H1 (cell line): ENCODE data around the gene WWP2. TPM values are rescaled to one million over a fixed set of nuclear protein-coding genes. Genes with fewer than 3 reads are reported as not detected.

ENCODE experiments used
- CTCF ChIA-PET: fragments of 300-600 bp; sonication (Branson Sonifier 250); formaldehyde crosslinking; loops from one replicate; lab custom pipeline; 2021; ENCODE audit not compliant: partially characterized antibody; lab: Charles Lee
- POLR2A ChIA-PET: fragments of 300-600 bp; sonication (Branson Sonifier 250); formaldehyde crosslinking; loops from one replicate; lab custom pipeline; 2021; ENCODE audit warnings: inconsistent platforms; ENCODE audit not compliant: partially characterized antibody; lab: Charles Lee
- DNase-seq, 2 experiments: peaks; one replicate each; pipeline versions ENCODE4 v3.0.0 to v3.0.0-alpha.2; 2010 to 2022; ENCODE audit warnings: low spot score in 2 of 2, low read depth in 1 of 2, mixed read lengths in 1 of 2
- FAIRE-seq: peaks from 2 replicates; lab custom pipeline; 2011; peaks lifted over from hg19 to GRCh38; lab: Jason Lieb, UNC
- H2AFZ ChIP-seq: 2 replicates; pipeline ENCODE4 v1.8.1; 2012; ENCODE audit warnings: low read length, inconsistent platforms
- H2AK5ac ChIP-seq: 2 replicates; pipeline ENCODE4 v1.6.1; 2013; ENCODE audit warnings: low read depth, low read length
- H2BK120ac ChIP-seq: replicated peaks from 2 replicates; pipeline ENCODE3; 2013; ENCODE audit warnings: low read depth, low read length, inconsistent platforms
- H2BK12ac ChIP-seq: 2 replicates; pipeline ENCODE4 v1.6.1; 2013; ENCODE audit warnings: low read depth, low read length
- H2BK15ac ChIP-seq: 2 replicates; pipeline ENCODE4 v1.6.1; 2013; ENCODE audit warnings: low read length
- H2BK20ac ChIP-seq: 2 replicates; pipeline ENCODE4 v1.6.1; 2013; ENCODE audit warnings: low read length
- H2BK5ac ChIP-seq: 2 replicates; pipeline ENCODE4 v1.6.1; 2013; ENCODE audit warnings: low read depth, low read length
- H3K14ac ChIP-seq: 2 replicates; pipeline ENCODE4 v1.6.1; 2013; ENCODE audit warnings: inconsistent platforms; ENCODE audit not compliant: insufficient read length
- H3K18ac ChIP-seq: 2 replicates; pipeline ENCODE4 v1.6.1; 2013; ENCODE audit warnings: low read length; ENCODE audit errors: extremely low read depth
- H3K23ac ChIP-seq: 2 replicates; pipeline ENCODE4 v1.6.1; 2013; ENCODE audit warnings: inconsistent platforms; ENCODE audit not compliant: insufficient read length
- H3K23me2 ChIP-seq: 2 replicates; pipeline ENCODE4 v1.6.1; 2013; ENCODE audit warnings: low read depth, low read length
- H3K27ac ChIP-seq: 2 replicates; pipeline ENCODE4 v1.6.1; 2011; ENCODE audit warnings: low read depth, low read length, inconsistent platforms
- H3K27me3 ChIP-seq, 4 experiments: replicated peaks in 1 of 4; 1 replicate in 1 of 4; 2 replicates in 3 of 4; pipeline versions ENCODE4 v1.6.1 to v1.8.1; 2011 to 2013; ENCODE audit warnings: low read length in 3 of 4, mild to moderate bottlenecking in 3 of 4, inconsistent platforms in 2 of 4, mixed read lengths in 2 of 4, moderate library complexity in 1 of 4; ENCODE audit not compliant: control insufficient read depth in 3 of 4, insufficient read depth in 3 of 4; ENCODE audit errors: extremely low read depth in 1 of 4
- H3K36me3 ChIP-seq, 4 experiments: 2 replicates each; pipeline versions ENCODE4 v1.6.1 to v1.8.1; 2011 to 2013; ENCODE audit warnings: mild to moderate bottlenecking in 4 of 4, low read length in 3 of 4, moderate library complexity in 2 of 4, control low read depth in 1 of 4, inconsistent platforms in 1 of 4; ENCODE audit not compliant: insufficient read depth in 4 of 4, control insufficient read depth in 2 of 4
- H3K4ac ChIP-seq: replicated peaks from 2 replicates; pipeline ENCODE3; 2013; ENCODE audit warnings: low read length, low read depth, mixed read lengths, inconsistent platforms; ENCODE audit not compliant: insufficient read length
- H3K4me1 ChIP-seq, 4 experiments: replicated peaks in 1 of 4; 1 replicate in 1 of 4; 2 replicates in 3 of 4; pipeline versions ENCODE4 v1.6.1 to v1.8.1; 2011 to 2013; ENCODE audit warnings: low read length in 3 of 4, inconsistent platforms in 2 of 4, mixed read lengths in 1 of 4; ENCODE audit not compliant: insufficient read depth in 4 of 4, control insufficient read depth in 3 of 4
- H3K4me2 ChIP-seq, 2 experiments: 2 replicates each; pipeline versions ENCODE4 v1.6.1 to v1.8.1; 2011 to 2013; ENCODE audit warnings: low read depth in 2 of 2, low read length in 2 of 2, control low read depth in 1 of 2, inconsistent platforms in 1 of 2, mild to moderate bottlenecking in 1 of 2; ENCODE audit not compliant: insufficient read depth in 1 of 2
- H3K4me3 ChIP-seq, 4 experiments: fragments of 200-600, 300-600 bp in 1 of 4; sonication (generic), shearing (Covaris generic), sonication (Bioruptor Twin) in 1 of 4; 2 replicates each; pipeline versions ENCODE4 v1.5.1 to v1.8.1; 2011 to 2016; ENCODE audit warnings: low read length in 4 of 4, low read depth in 3 of 4, control low read depth in 2 of 4, inconsistent platforms in 2 of 4, mild to moderate bottlenecking in 2 of 4, mixed read lengths in 1 of 4, moderate library complexity in 1 of 4; ENCODE audit not compliant: insufficient read depth in 2 of 4; ENCODE audit errors: extremely low read depth in 1 of 4
- H3K56ac ChIP-seq: replicated peaks from 2 replicates; pipeline ENCODE3; 2013; ENCODE audit warnings: low read depth, mild to moderate bottlenecking, mixed read lengths, low read length, inconsistent platforms; ENCODE audit not compliant: insufficient read length
- H3K79me1 ChIP-seq: 2 replicates; pipeline ENCODE4 v1.6.1; 2013; ENCODE audit warnings: low read depth, low read length, control low read depth
- H3K79me2 ChIP-seq, 2 experiments: 2 replicates each; pipeline versions ENCODE4 v1.6.1 to v1.8.1; 2012 to 2013; ENCODE audit warnings: low read length in 2 of 2, mild to moderate bottlenecking in 2 of 2, inconsistent platforms in 1 of 2; ENCODE audit not compliant: insufficient read depth in 2 of 2, control insufficient read depth in 1 of 2
- H3K9ac ChIP-seq, 4 experiments: replicated peaks in 1 of 4; 1 replicate in 1 of 4; 2 replicates in 3 of 4; pipeline versions ENCODE4 v1.6.1 to v1.8.1; 2011 to 2013; ENCODE audit warnings: low read depth in 3 of 4, low read length in 3 of 4, control low read depth in 2 of 4, mild to moderate bottlenecking in 2 of 4, moderate library complexity in 2 of 4, inconsistent platforms in 1 of 4; ENCODE audit errors: extremely low read depth in 1 of 4
- H3K9me3 ChIP-seq, 2 experiments: 2 replicates each; pipeline versions ENCODE4 v1.6.1 to v1.8.1; 2012 to 2013; ENCODE audit warnings: mild to moderate bottlenecking in 2 of 2, moderate library complexity in 2 of 2, control low read depth in 1 of 2, inconsistent platforms in 1 of 2, low read depth in 1 of 2, low read length in 1 of 2, mixed read lengths in 1 of 2; ENCODE audit not compliant: insufficient read depth in 2 of 2
- H4K20me1 ChIP-seq, 2 experiments: replicated peaks in 1 of 2; 2 replicates each; pipeline versions ENCODE3 to v1.8.1; 2011 to 2013; ENCODE audit warnings: inconsistent platforms in 2 of 2, low read length in 2 of 2, mild to moderate bottlenecking in 1 of 2; ENCODE audit not compliant: insufficient read depth in 2 of 2, control insufficient read depth in 1 of 2
- H4K5ac ChIP-seq: 2 replicates; pipeline ENCODE4 v1.6.1; 2013; ENCODE audit warnings: low read length, low read depth, mixed read lengths, inconsistent platforms; ENCODE audit not compliant: insufficient read length
- H4K8ac ChIP-seq: 2 replicates; pipeline ENCODE4 v1.8.0; 2013; ENCODE audit warnings: mild to moderate bottlenecking, moderate library complexity, low read length, inconsistent platforms; ENCODE audit not compliant: insufficient read depth; ENCODE audit errors: extremely low read depth
- H4K91ac ChIP-seq: replicated peaks from 2 replicates; pipeline ENCODE3; 2013; ENCODE audit warnings: low read length, mixed read lengths, inconsistent platforms; ENCODE audit not compliant: insufficient read length
- BACH1 ChIP-seq: IDR thresholded peaks from 2 replicates; pipeline ENCODE4 v1.6.1; 2012; ENCODE audit warnings: low read length, improper control_type of control experiment
- CEBPB ChIP-seq: IDR thresholded peaks from 2 replicates; pipeline ENCODE4 v1.6.1; 2012; ENCODE audit warnings: low read depth, low read length
- CHD2 ChIP-seq: IDR thresholded peaks from 2 replicates; pipeline ENCODE4 v1.6.1; 2012; ENCODE audit warnings: low read length, improper control_type of control experiment
- POLR2A ChIP-seq, 2 experiments: IDR thresholded peaks; 1 replicate in 1 of 2; 2 replicates in 1 of 2; pipeline ENCODE4 v1.6.1; 2011; ENCODE audit warnings: low read depth in 2 of 2, low read length in 2 of 2, mild to moderate bottlenecking in 2 of 2; ENCODE audit errors: control extremely low read depth in 1 of 2
- RNF2 ChIP-seq: fragments of 200-900, 300-1000 bp; sonication (generic); IDR thresholded peaks from 2 replicates; pipeline ENCODE4 v1.7.1; 2016; ENCODE audit warnings: borderline replicate concordance, low read depth, mild to moderate bottlenecking, antibody characterized with exemption, low read length; ENCODE audit not compliant: poor library complexity, severe bottlenecking; ENCODE audit errors: missing control alignments
- SIRT6 ChIP-seq: IDR thresholded peaks from one replicate; pipeline ENCODE4 v1.7.1; 2012; ENCODE audit warnings: low read length, inconsistent platforms
- SUZ12 ChIP-seq: fragments of 200-600 bp; sonication (generic); IDR thresholded peaks from 2 replicates; pipeline ENCODE4 v1.6.1; 2012; ENCODE audit warnings: mild to moderate bottlenecking, inconsistent platforms, low read length, moderate library complexity, mixed read lengths
- TAF1 ChIP-seq: IDR thresholded peaks from 2 replicates; pipeline ENCODE4 v1.6.1; 2011; ENCODE audit warnings: mild to moderate bottlenecking, low read depth, low read length
- TBP ChIP-seq: IDR thresholded peaks from 2 replicates; pipeline ENCODE4 v1.6.1; 2011; ENCODE audit warnings: low read depth, low read length, improper control_type of control experiment
- WGBS, 2 experiments: shearing (Covaris generic) in 1 of 2; methylation state at CpG; one replicate each; pipeline versions ENCODE4 v1.1.6 to v1.1.7; 2013 to 2015; ENCODE audit warnings: low lambda C conversion rate in 2 of 2, mixed read lengths in 2 of 2, inconsistent platforms in 1 of 2, low coverage in 1 of 2, missing lambda C conversion rate in 1 of 2; ENCODE audit not compliant: insufficient replicate concordance in 2 of 2, insufficient coverage in 1 of 2, insufficient read length in 1 of 2; ENCODE audit errors: extremely low coverage in 1 of 2, missing lambda C conversion rate in 1 of 2; 5-methylcytosine and 5-hydroxymethylcytosine counted together
- polyA plus RNA-seq, 7 experiments: library from polyadenylated mRNA; depleted of rRNA in 3 of 7; stranded (reverse) in 5 of 7; unstranded in 2 of 7; fragments of >200 nt in 5 of 7; fragments of 200-250 nt in 2 of 7; gene quantifications; 1 replicate in 5 of 7; 2 replicates in 1 of 7; 4 replicates in 1 of 7; pipeline versions ENCODE4 v1.2.1 to v1.2.3, GENCODE V29; 2011 to 2013; ENCODE audit warnings: missing spikeins in 2 of 7, mixed read lengths in 2 of 7
- total RNA-seq: library from RNA; stranded (reverse); fragmentation: NEBNext Ultra II Directional; extraction: Animal tissue kit (Norgen Biotek cat#: 25700); gene quantifications from 2 replicates; pipeline ENCODE4 v1.2.1, GENCODE V29; 2021
- TF ChIP-seq, protein P1 (sequence below): IDR thresholded peaks from 2 replicates; pipeline ENCODE4 v1.6.1; 2011; ENCODE audit warnings: low read length, improper control_type of control experiment

WWP2 gene
- total and polyA plus RNA-seq, 2 of the 8 experiments (the other 6 are each of a cell fraction or from before 2014, with no cell fraction given) = 14.1 to 42.2 TPM

DNA sequence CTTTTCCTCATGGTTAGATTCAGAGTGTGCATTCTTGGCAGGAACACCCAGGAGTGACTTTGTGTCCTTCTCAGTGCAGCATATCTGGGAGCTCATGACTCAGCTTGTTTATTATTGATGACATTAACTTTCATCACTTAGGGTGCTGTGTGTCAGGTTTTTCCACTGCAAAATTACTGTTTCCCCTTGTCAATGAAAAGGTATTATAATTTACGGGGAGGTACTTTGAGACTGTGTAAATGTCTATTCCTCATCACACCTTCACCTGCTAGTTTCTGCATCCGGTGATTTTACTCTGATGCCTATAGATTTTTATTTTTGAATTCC is 50.5 kb downstream of the WWP2 start:
- ChIA-PET POLR2A (no interaction called here), CTCF (interaction anchor here (1.5 to 5.8 kb wide), 4 partner anchors 10 to 118 kb away, joined by 3 to 33 read pairs (median 6); no protein-coding TSS in a partner anchor)
- no peaks in the 10 kb centered on the region for H3K79me2 ChIP-seq
- no peaks in the 10 kb centered on the region; a peak in 1 of 8 replicates for H3K36me3 ChIP-seq
- no peak overlapping the region for H2AK5ac ChIP-seq
- H4K91ac ChIP-seq = no peak overlapping the region
- H3K9ac ChIP-seq = no peak overlapping the region
- no peak overlapping the region for H4K5ac ChIP-seq
- FAIRE-seq = no peak
- H2BK12ac ChIP-seq = no peak overlapping the region
- H3K18ac ChIP-seq = no peak overlapping the region
- no peak overlapping the region for H2BK5ac ChIP-seq
- TF ChIP-seq POLR2A (IDR thresholded peaks at IDR 0.05; ENCODE audit: control extremely low read depth in 1 of 2, low read depth in 2 of 2, low read length in 2 of 2) = no peak
- no peak for TF ChIP-seq RNF2
- no peak for TF ChIP-seq CHD2
- TF ChIP-seq SUZ12 = no peak
- TF ChIP-seq, protein P1, sequence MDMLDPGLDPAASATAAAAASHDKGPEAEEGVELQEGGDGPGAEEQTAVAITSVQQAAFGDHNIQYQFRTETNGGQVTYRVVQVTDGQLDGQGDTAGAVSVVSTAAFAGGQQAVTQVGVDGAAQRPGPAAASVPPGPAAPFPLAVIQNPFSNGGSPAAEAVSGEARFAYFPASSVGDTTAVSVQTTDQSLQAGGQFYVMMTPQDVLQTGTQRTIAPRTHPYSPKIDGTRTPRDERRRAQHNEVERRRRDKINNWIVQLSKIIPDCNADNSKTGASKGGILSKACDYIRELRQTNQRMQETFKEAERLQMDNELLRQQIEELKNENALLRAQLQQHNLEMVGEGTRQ = no peak
- no peak for TF ChIP-seq CEBPB
- no peak for TF ChIP-seq TAF1
- no peak for TF ChIP-seq BACH1
- TF ChIP-seq SIRT6 = no peak
- no peak for TF ChIP-seq TBP
- H3K4ac ChIP-seq = no peak overlapping the region
- H3K27ac ChIP-seq = no peak overlapping the region
- no peaks in the 10 kb centered on the region for H3K4me1 ChIP-seq
- H3K23me2 ChIP-seq = no peaks in the 10 kb centered on the region
- no peak overlapping the region for H3K56ac ChIP-seq
- no peak for DNase-seq
- H2AFZ ChIP-seq = no peak overlapping the region
- no peak overlapping the region for H3K14ac ChIP-seq
- H3K27me3 ChIP-seq = no peaks in the 10 kb centered on the region
- no peaks in the 10 kb centered on the region for H4K20me1 ChIP-seq
- no peak overlapping the region for H2BK120ac ChIP-seq
- H3K4me3 ChIP-seq = no peak overlapping the region
- H3K79me1 ChIP-seq = no peaks in the 10 kb centered on the region
- H2BK15ac ChIP-seq = no peak overlapping the region
- no peak overlapping the region for H4K8ac ChIP-seq
- no peaks in the 10 kb centered on the region for H3K9me3 ChIP-seq
- no peak overlapping the region for H3K23ac ChIP-seq
- 93% methylated on average over 2 of the region's 2 CpGs; no CpG with 5 or more reads in 1 of the 2 experiments for WGBS, 2 experiments
- H2BK20ac ChIP-seq = no peak overlapping the region
- no peak overlapping the region for H3K4me2 ChIP-seq
